Lung (tissue), 12 donors: ENCODE data around the gene RTL3. TPM values are rescaled to one million over a fixed set of nuclear protein-coding genes. Genes with fewer than 3 reads are reported as not detected.

ENCODE experiments used
- ATAC-seq: fragments of 200-7000 bp; cut with Tn5 transposase; one replicate; pipeline ENCODE4 v1.9.1; 2020; ENCODE audit warnings: moderate number of reproducible peaks; ENCODE audit not compliant: insufficient read depth, low FRiP score
- DNase-seq, 3 donors: peaks; one replicate each; pipeline ENCODE4 v3.0.0-alpha.2; 2013 to 2017
- H3K27ac ChIP-seq, 2 donors: one replicate each; pipeline ENCODE4 v1.5.1; 2013; ENCODE audit warnings: mild to moderate bottlenecking in 2 of 2, moderate library complexity in 2 of 2, control low read depth in 1 of 2, inconsistent platforms in 1 of 2, low read depth in 1 of 2, low read length in 1 of 2
- H3K27me3 ChIP-seq, 3 donors: one replicate each; pipeline ENCODE4 v1.5.1; 2013; ENCODE audit warnings: low read length in 2 of 3; ENCODE audit not compliant: control insufficient read depth in 3 of 3, insufficient read depth in 3 of 3
- H3K36me3 ChIP-seq, 4 donors: one replicate each; pipeline ENCODE4 v1.5.1; 2013; ENCODE audit warnings: low read length in 4 of 4, mild to moderate bottlenecking in 1 of 4, moderate library complexity in 1 of 4; ENCODE audit not compliant: control insufficient read depth in 4 of 4, insufficient read depth in 4 of 4
- H3K4me1 ChIP-seq, 5 donors: one replicate each; pipeline ENCODE4 v1.5.1; 2013; ENCODE audit warnings: low read length in 5 of 5, mild to moderate bottlenecking in 2 of 5, moderate library complexity in 1 of 5; ENCODE audit not compliant: control insufficient read depth in 5 of 5, insufficient read depth in 5 of 5
- H3K4me3 ChIP-seq: one replicate; pipeline ENCODE4 v1.5.1; 2013; ENCODE audit warnings: mild to moderate bottlenecking, control low read depth, moderate library complexity
- H3K9ac ChIP-seq, 2 donors: one replicate each; pipeline ENCODE4 v1.5.1; 2013; ENCODE audit warnings: low read length in 2 of 2, control low read depth in 1 of 2; ENCODE audit not compliant: insufficient read depth in 1 of 2
- H3K9me3 ChIP-seq, 4 donors: one replicate each; pipeline ENCODE4 v1.5.1; 2013; ENCODE audit warnings: low read length in 3 of 4, mild to moderate bottlenecking in 1 of 4, moderate library complexity in 1 of 4; ENCODE audit not compliant: control insufficient read depth in 4 of 4, insufficient read depth in 3 of 4
- CTCF ChIP-seq: IDR thresholded peaks from 2 replicates; pipeline ENCODE4 v1.5.1; 2012; ENCODE audit warnings: mild to moderate bottlenecking; ENCODE audit errors: control extremely low read depth, extremely low read depth
- WGBS, 2 donors: extraction: QIAGEN DNeasy Blood & Tissue Kit; methylation state at CpG; one replicate each; pipeline ENCODE4 v1.1.7; 2013; 5-methylcytosine and 5-hydroxymethylcytosine counted together
- polyA plus RNA-seq, 2 donors: library from polyadenylated mRNA; stranded (reverse); fragments of 200-250 nt; gene quantifications; one replicate each; pipeline ENCODE4 v1.2.1, GENCODE V29; 2013
- total RNA-seq, 2 donors: library from RNA; depleted of rRNA in 1 of 2; stranded (reverse); fragments of >200 nt in 1 of 2; gene quantifications; one replicate each; pipeline ENCODE4 v1.2.1, GENCODE V29; 2014 to 2021
- donor health status: control.
- donor health status: control.
- donor health status: Bipolar disorder and iron deficiency.
- donor health status: healthy.
- donor health status: DM: yes; HTN: yes; CAD: no.

RTL3 gene
- total and polyA plus RNA-seq, 4 donors = 0.03 to 0.28 (median 0.16) TPM

GRCh38 chrX:78706071-78706470, 46.9 kb upstream of the RTL3 start:
- no peak for ATAC-seq
- no peak overlapping the region for H3K4me3 ChIP-seq
- H3K36me3 ChIP-seq = no peaks in the 10 kb centered on the region
- no peak overlapping the region for H3K9ac ChIP-seq
- H3K27me3 ChIP-seq = no peaks in the 10 kb centered on the region
- H3K9me3 ChIP-seq = no peaks in the 10 kb centered on the region
- no peak overlapping the region for H3K27ac ChIP-seq
- H3K4me1 ChIP-seq = no peaks in the 10 kb centered on the region
- 28 to 76% methylated on average over 2 of the region's 2 CpGs for WGBS, 2 donors
- DNase-seq = no peak
- no peak for TF ChIP-seq CTCF

DNA sequence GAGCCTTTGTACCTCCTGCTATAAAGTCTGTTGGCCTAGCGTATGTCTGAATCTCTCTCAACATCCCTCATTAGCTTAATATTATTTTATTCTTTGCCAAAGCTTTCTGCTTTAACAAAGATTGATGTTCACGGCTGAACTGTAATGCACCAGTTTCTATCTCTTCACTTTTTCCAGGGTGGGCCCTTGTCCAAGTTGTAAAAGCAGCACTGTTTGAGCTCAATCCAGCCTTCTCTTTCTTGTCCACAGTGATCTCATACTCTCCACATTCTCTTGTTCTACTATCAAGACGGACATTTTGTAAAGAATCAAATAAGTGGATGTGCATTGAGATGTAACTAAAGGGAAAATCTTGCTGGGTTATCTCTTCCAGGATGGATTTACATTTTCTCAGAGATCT, 34.4 kb upstream of the RTL3 start:
- TF ChIP-seq CTCF = no peak
- Histone ChIP-seq H3K27ac (no peak overlapping the region), H3K36me3 (no peaks in the 10 kb centered on the region), H3K27me3 (no peaks in the 10 kb centered on the region), H3K4me3 (no peak overlapping the region), H3K9me3 (no peaks in the 10 kb centered on the region), H3K4me1 (no peaks in the 10 kb centered on the region), H3K9ac (no peak overlapping the region)
- 68 to 90% methylated on average over 3 of the region's 3 CpGs for WGBS, 2 donors
- ATAC-seq = no peak
- peak in 1 of 3 donors; percentile 11 for DNase-seq

DNA sequence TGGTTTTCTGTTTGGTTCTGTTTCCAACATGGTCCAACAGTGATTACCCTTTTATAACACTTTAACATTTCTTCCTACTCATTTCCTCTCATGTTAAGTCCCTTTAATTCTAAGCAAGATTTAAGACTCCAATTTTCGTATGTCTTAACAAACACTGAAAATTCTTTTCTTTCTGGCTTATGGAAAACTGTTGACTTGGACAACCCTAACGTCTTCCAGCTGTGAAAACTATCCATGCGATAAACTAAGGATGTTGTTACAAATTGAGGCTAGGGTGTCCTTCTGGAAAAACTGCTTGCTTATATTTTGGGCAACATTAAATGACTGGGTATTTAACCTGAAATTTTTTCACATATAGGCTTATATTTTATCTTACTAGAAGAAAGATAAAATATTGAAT, 33.9 kb upstream of the RTL3 start:
- 64 to 84% methylated on average over 3 of the region's 3 CpGs for WGBS, 2 donors
- no peaks in the 10 kb centered on the region for H3K9me3 ChIP-seq
- H3K36me3 ChIP-seq = no peaks in the 10 kb centered on the region
- H3K4me3 ChIP-seq = no peak overlapping the region
- H3K9ac ChIP-seq = no peak overlapping the region
- no peak for TF ChIP-seq CTCF
- no peak overlapping the region for H3K27ac ChIP-seq
- DNase-seq = no peak
- no peak for ATAC-seq
- no peaks in the 10 kb centered on the region for H3K4me1 ChIP-seq
- H3K27me3 ChIP-seq = no peaks in the 10 kb centered on the region

DNA sequence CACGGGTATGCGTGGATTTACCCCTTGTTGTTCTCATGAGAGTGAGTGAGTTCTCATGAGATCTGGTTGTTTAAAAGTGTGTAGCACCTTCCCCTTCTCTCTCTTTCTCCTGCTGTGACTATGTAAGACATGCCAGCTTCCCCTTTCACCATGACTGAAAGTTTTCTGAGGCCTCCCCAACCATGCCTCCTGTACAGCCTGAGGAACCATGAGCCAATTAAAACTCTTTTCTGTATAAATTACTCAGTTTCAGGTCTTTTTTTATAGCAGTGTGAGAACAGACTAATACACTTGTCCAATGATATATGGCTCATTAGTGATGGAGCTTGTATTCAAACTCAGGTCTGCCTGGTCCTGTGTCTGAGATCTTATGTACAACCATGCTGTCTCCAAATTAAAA, 28.5 kb upstream of the RTL3 start:
- Histone ChIP-seq H3K9me3 (no peaks in the 10 kb centered on the region), H3K27ac (no peak overlapping the region), H3K4me3 (no peak overlapping the region), H3K36me3 (no peaks in the 10 kb centered on the region), H3K27me3 (no peaks in the 10 kb centered on the region), H3K9ac (no peak overlapping the region), H3K4me1 (no peaks in the 10 kb centered on the region)
- no peak for DNase-seq
- TF ChIP-seq CTCF = no peak
- 75 to 93% methylated on average over 2 of the region's 2 CpGs for WGBS, 2 donors
- no peak for ATAC-seq
